A549 (cell line): ENCODE measurements around the gene RNF123. TPM values are rescaled to one million over a fixed set of nuclear protein-coding genes. Genes with fewer than 3 reads are reported as not detected.

ENCODE experiments used
- ATAC-seq, 2 experiments: fragments of 200-7000 bp in 1 of 2; fragments of >200 bp in 1 of 2; cut with Nextera tagmentation in 1 of 2; cut with Tn5 transposase in 1 of 2; 3 replicates each; pipeline versions ENCODE4 v1.8.0 to v1.9.1; 2018 to 2020; ENCODE audit warnings: mild to moderate bottlenecking in 1 of 2, moderate library complexity in 1 of 2
- CTCF ChIA-PET: fragments of 300-600 bp; sonication (Branson Sonifier 250); formaldehyde crosslinking; extraction: SDS; loops from one replicate; lab custom pipeline; 2021; ENCODE audit warnings: antibody characterized with exemption, inconsistent platforms; lab: Yijun Ruan, JAX
- POLR2A ChIA-PET: fragments of 350-600 bp; formaldehyde crosslinking; extraction: SDS; loops from one replicate; lab custom pipeline; 2021; ENCODE audit warnings: antibody characterized with exemption, inconsistent platforms; lab: Yijun Ruan, JAX
- DNase-seq, 2 experiments: peaks; one replicate each; pipeline versions ENCODE4 v3.0.0 to v3.0.0-alpha.2; 2011 to 2016; ENCODE audit warnings: low read depth in 1 of 2, low spot score in 1 of 2
- FAIRE-seq: peaks from 2 replicates; lab custom pipeline; 2011; peaks lifted over from hg19 to GRCh38; lab: Jason Lieb, UNC
- H3K27ac ChIP-seq, 2 experiments: fragments of >200 bp; sonication (Bioruptor Twin); formaldehyde crosslinking; 3 replicates each; pipeline ENCODE4 v1.5.1; 2016 to 2017
- H3K4me1 ChIP-seq: fragments of >200 bp; sonication (Bioruptor Twin); formaldehyde crosslinking; 3 replicates; pipeline ENCODE4 v1.6.1; 2016
- H3K4me2 ChIP-seq: fragments of >200 bp; sonication (Bioruptor Twin); formaldehyde crosslinking; 3 replicates; pipeline ENCODE4 v1.6.1; 2016
- H3K4me3 ChIP-seq: fragments of >200 bp; sonication (Bioruptor Twin); formaldehyde crosslinking; 3 replicates; pipeline ENCODE4 v1.5.1; 2016
- H3K9me3 ChIP-seq: fragments of >200 bp; sonication (Bioruptor Twin); formaldehyde crosslinking; 3 replicates; pipeline ENCODE4 v1.6.1; 2016
- BCL3 ChIP-seq: fragments of >200 bp; sonication (Bioruptor Twin); formaldehyde crosslinking; IDR thresholded peaks from 3 replicates; pipeline ENCODE4 v1.6.1; 2016
- CBX2 ChIP-seq: fragments of 200-600 bp; sonication (generic); IDR thresholded peaks from 2 replicates; pipeline ENCODE4 v1.6.1; 2016; ENCODE audit warnings: low read depth, mild to moderate bottlenecking, borderline replicate concordance
- E2F6 ChIP-seq: IDR thresholded peaks from 2 replicates; pipeline ENCODE4 v1.6.1; 2012; ENCODE audit warnings: low read depth, borderline replicate concordance
- EHMT2 ChIP-seq: fragments of 200-600 bp; sonication (generic); IDR thresholded peaks from 2 replicates; pipeline ENCODE4 v1.6.1; 2016; ENCODE audit warnings: antibody characterized with exemption, low read depth, mild to moderate bottlenecking, moderate library complexity
- ELK1 ChIP-seq: fragments of 150-350 bp; IDR thresholded peaks from 2 replicates; pipeline ENCODE4 v1.6.1; 2014; ENCODE audit warnings: low read depth, mild to moderate bottlenecking, low read length
- FOSB ChIP-seq: fragments of 250-450 bp; sonication (Bioruptor Pico); IDR thresholded peaks from 2 replicates; pipeline ENCODE4 v1.5.0; 2020; ENCODE audit warnings: mild to moderate bottlenecking, moderate library complexity
- GATA3 ChIP-seq: IDR thresholded peaks from 2 replicates; pipeline ENCODE4 v1.6.1; 2012; ENCODE audit warnings: borderline replicate concordance
- HES2 ChIP-seq: fragments of >200 bp; sonication (Bioruptor Twin); formaldehyde crosslinking; IDR thresholded peaks from 2 replicates; pipeline ENCODE4 v1.6.1; 2016
- HEYL ChIP-seq: fragments of 250-450 bp; sonication (Bioruptor Pico); IDR thresholded peaks from 2 replicates; pipeline ENCODE4 v1.8.0; 2021; ENCODE audit warnings: mild to moderate bottlenecking, moderate library complexity
- JUN ChIP-seq, 2 experiments: fragments of >200 bp; sonication (Bioruptor Twin); formaldehyde crosslinking; IDR thresholded peaks; 2 replicates in 1 of 2; 3 replicates in 1 of 2; pipeline ENCODE4 v1.6.1; 2016 to 2017
- JUNB ChIP-seq: fragments of >200 bp; sonication (Bioruptor Twin); formaldehyde crosslinking; IDR thresholded peaks from 2 replicates; pipeline ENCODE4 v1.6.1; 2016
- KDM5A ChIP-seq: fragments of 200-600 bp; sonication (generic); IDR thresholded peaks from 2 replicates; pipeline ENCODE4 v1.6.1; 2016; ENCODE audit warnings: antibody characterized with exemption, mild to moderate bottlenecking
- NR3C1 ChIP-seq: fragments of >200 bp; sonication (Bioruptor Twin); formaldehyde crosslinking; IDR thresholded peaks from 3 replicates; pipeline ENCODE4 v1.6.1; 2017
- PBX3 ChIP-seq: IDR thresholded peaks from 2 replicates; pipeline ENCODE4 v1.6.1; 2012
- PHF8 ChIP-seq: fragments of 200-600 bp; sonication (generic); IDR thresholded peaks from 2 replicates; pipeline ENCODE4 v1.6.1; 2016; ENCODE audit warnings: low read depth, mild to moderate bottlenecking, antibody characterized with exemption, moderate library complexity, borderline replicate concordance
- RAD21 ChIP-seq, 2 experiments: fragments of >200 bp in 1 of 2; sonication (Bioruptor Twin) in 1 of 2; formaldehyde crosslinking in 1 of 2; IDR thresholded peaks in 1 of 2; conservative IDR thresholded peaks in 1 of 2; 2 replicates in 1 of 2; 3 replicates in 1 of 2; pipeline ENCODE4 v1.6.1; 2012 to 2018; ENCODE audit warnings: inconsistent platforms in 1 of 2
- RARB ChIP-seq: fragments of 250-450 bp; sonication (Bioruptor Pico); IDR thresholded peaks from 2 replicates; pipeline ENCODE4 v1.8.0; 2021; ENCODE audit warnings: mild to moderate bottlenecking, moderate library complexity
- RCOR1 ChIP-seq: fragments of 150-350 bp; IDR thresholded peaks from 2 replicates; pipeline ENCODE4 v1.6.1; 2014; ENCODE audit warnings: antibody characterized with exemption, low read length, low read depth
- SMC3 ChIP-seq: fragments of >200 bp; sonication (Bioruptor Twin); formaldehyde crosslinking; IDR thresholded peaks from 3 replicates; pipeline ENCODE4 v1.6.1; 2018; ENCODE audit warnings: inconsistent platforms
- SREBF2 ChIP-seq: fragments of 450-650 bp; IDR thresholded peaks from 2 replicates; pipeline ENCODE4 v1.6.1; 2014; ENCODE audit warnings: mild to moderate bottlenecking, moderate library complexity
- USF2 ChIP-seq: fragments of 450-650 bp; IDR thresholded peaks from 2 replicates; pipeline ENCODE4 v1.6.1; 2014; ENCODE audit warnings: antibody characterized with exemption
- ZC3H11A ChIP-seq: fragments of 450-650 bp; IDR thresholded peaks from 2 replicates; pipeline ENCODE4 v1.6.1; 2014; ENCODE audit warnings: antibody characterized with exemption, mild to moderate bottlenecking
- WGBS: methylation state at CpG from one replicate; pipeline ENCODE4 v1.1.6; 2017; ENCODE audit errors: missing lambda C conversion rate; 5-methylcytosine and 5-hydroxymethylcytosine counted together
- polyA plus RNA-seq, 4 experiments: library from polyadenylated mRNA; depleted of rRNA in 3 of 4; stranded (reverse); fragments of >200 nt; fragmentation: RNase III in 1 of 4; extraction: RNeasy Plus Mini Kit Qiagen cat#74134 plus additional on column Dnase treatment in 1 of 4; gene quantifications; 2 replicates in 3 of 4; 3 replicates in 1 of 4; pipeline ENCODE4 v1.2.3, GENCODE V29; 2011 to 2017

The RNF123 gene
- polyA plus RNA-seq, 2 of the 4 experiments (the other 2 are of a cell fraction): 14.4 to 16.0 TPM

GRCh38 chr3:49654955-49655556 is 34.3 kb upstream of the RNF123 start (continued):
- TF ChIP-seq BCL3 (no peak), RARB (CRISPR knock-in tag) (no peak), KDM5A (no peak), PHF8 (no peak)

GRCh38 chr3:49655731-49656285 is 33.5 kb upstream of the RNF123 start:
- Histone ChIP-seq H3K4me3 (no peak overlapping the region), H3K9me3 (no peaks in the 10 kb centered on the region), H3K4me1 (no peaks in the 10 kb centered on the region)
- CTCF ChIA-PET: interaction anchor here (0.8 to 4.3 kb wide), 5 partner anchors 14 to 117 kb away, joined by 3 to 20 read pairs (median 7); no protein-coding TSS in a partner anchor
- FAIRE-seq (no peak), ATAC-seq (no peak)
- no peak for TF ChIP-seq E2F6
- TF ChIP-seq CBX2: no peak
- no peak for TF ChIP-seq ZC3H11A
- no peak for TF ChIP-seq KDM5A
- TF ChIP-seq EHMT2: no peak
- no peak for TF ChIP-seq RCOR1
- TF ChIP-seq GATA3: no peak
- TF ChIP-seq FOSB (CRISPR knock-in tag): no peak
- TF ChIP-seq HEYL (CRISPR knock-in tag): no peak
- no peak for TF ChIP-seq JUN (IDR thresholded peaks at IDR 0.05)
- TF ChIP-seq SREBF2: no peak
- TF ChIP-seq, all 56 proteins: peak for 0
- no peak for DNase-seq
- POLR2A ChIA-PET: no interaction called here
- Histone ChIP-seq H3K4me2 (no peak overlapping the region), H3K27ac (no peak overlapping the region)
- WGBS: 90% methylated on average over 7 of the region's 19 CpGs

- no peak for TF ChIP-seq SREBF2
- no peak for TF ChIP-seq HES2
- no peak for TF ChIP-seq USF2
- peak in 1 of 2 experiments; percentile 42; a peak in 3 of 5 replicates for TF ChIP-seq RAD21 (conservative IDR thresholded peaks at IDR 0.05 in 1 of 2, IDR thresholded peaks at IDR 0.05 in 1 of 2)
- TF ChIP-seq PBX3: no peak
- TF ChIP-seq JUNB: no peak
- 0 out of 3 replicates have a peak, but pooled peaks have one; percentile 14 for TF ChIP-seq SMC3
- TF ChIP-seq ELK1: no peak
- no peak for TF ChIP-seq NR3C1
- TF ChIP-seq, all 56 proteins: peak for 2
- POLR2A ChIA-PET: no interaction called here
Observed at GRCh38 chr3:49656541-49657112, 32.7 kb upstream of the RNF123 start.

More at GRCh38 chr3:49656541-49657112, 32.7 kb upstream of the RNF123 start:
- no peak overlapping the region for H3K4me3 ChIP-seq
- H3K4me2 ChIP-seq: no peak overlapping the region
- WGBS: 71% methylated on average over 16 of the region's 18 CpGs
- no peak for FAIRE-seq
- H3K9me3 ChIP-seq: no peaks in the 10 kb centered on the region
- ATAC-seq: peak in 1 of 2 experiments; percentile 74; a peak in 3 of 6 replicates
- CTCF ChIA-PET: interaction anchor here (0.8 to 4.3 kb wide), 4 partner anchors 13 to 118 kb away, joined by 3 to 20 read pairs (median 6); no protein-coding TSS in a partner anchor
- no peak for DNase-seq
- H3K27ac ChIP-seq: no peak overlapping the region
- H3K4me1 ChIP-seq: no peaks in the 10 kb centered on the region
